DMS153 (cell line): ENCODE measurements around the gene RGS11.

Experiments used
- DNase-seq: peaks from one replicate; lab custom pipeline; 2025; lab: John Stamatoyannopoulos, UW

RGS11 gene

DNA sequence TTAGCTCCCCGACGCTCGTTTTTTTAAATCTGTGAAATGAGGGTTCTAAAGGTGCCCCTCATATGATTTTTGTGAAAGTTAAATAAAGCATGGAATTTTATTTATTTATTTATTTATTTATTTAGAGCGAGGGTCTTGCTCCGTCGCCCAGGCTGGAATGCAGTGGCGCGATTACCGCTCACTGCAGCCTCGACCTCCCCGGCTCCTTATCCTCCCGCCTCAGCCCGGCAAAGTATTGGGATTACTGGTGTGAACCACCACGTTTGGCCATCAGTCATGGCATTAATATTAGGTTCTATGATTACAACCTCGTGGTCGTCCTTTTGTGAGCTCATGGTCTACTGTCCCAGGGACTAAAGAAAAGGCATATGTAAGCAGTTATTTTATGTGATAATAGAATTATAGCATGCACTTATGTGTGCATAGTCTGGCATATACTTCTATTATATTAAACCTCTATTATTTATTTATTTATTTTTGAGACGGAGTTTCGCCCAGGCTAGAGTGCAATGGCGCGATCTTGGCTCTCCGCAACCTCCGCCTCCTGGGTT lies 45.9 kb downstream of the RGS11 start:
- DNase-seq, result no peak

DNA sequence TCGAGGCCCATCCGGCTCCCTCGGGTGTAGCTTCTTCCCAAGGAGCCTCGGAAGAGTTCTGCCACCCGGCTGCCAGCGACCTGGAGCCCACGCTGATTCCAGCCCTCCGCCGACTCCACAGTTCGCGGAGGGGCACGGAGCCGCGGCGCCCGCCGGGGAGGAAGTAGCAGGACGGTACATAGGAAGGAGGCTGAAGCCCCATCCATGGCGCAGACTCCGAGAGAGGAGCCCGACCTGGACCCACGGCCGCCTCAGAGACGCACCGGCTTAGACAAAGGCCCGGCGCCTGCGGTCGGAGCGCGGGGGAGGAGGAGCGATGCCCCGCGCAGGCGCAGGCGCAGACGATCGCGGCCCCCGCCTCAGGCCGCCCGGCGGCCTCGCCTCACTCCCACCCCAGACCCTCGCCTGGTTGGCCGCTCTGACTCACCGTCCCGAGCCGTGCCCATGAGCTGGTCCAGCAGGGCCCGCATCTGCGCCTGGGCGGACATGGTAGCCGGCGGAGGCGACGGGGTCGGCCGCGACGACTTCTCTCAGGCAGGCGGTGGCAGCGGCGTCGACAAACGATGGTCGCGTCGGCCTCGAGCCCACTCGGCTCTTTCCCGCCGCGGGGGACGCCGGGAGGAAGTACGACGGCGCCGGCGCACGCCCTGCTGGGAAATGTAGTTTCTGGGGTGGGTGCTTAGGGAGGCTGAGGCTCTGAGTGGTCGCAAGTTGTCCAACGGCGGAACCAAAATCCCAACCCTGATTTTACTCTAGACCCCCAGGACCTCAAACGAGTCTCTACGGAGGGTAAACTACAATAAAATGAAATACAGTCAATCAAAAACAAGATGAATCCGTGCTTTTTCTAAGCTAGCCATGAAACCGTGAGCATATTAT lies 46.7 kb downstream of the RGS11 start, which contains the start of gene LUC7L:
Gene LUC7L, minus strand, starts transcription at position 598 of the 879 bp plus-strand sequence. Its CDS starts 110 bp downstream, at position 488.
- peak; percentile 67 for DNase-seq

DNA sequence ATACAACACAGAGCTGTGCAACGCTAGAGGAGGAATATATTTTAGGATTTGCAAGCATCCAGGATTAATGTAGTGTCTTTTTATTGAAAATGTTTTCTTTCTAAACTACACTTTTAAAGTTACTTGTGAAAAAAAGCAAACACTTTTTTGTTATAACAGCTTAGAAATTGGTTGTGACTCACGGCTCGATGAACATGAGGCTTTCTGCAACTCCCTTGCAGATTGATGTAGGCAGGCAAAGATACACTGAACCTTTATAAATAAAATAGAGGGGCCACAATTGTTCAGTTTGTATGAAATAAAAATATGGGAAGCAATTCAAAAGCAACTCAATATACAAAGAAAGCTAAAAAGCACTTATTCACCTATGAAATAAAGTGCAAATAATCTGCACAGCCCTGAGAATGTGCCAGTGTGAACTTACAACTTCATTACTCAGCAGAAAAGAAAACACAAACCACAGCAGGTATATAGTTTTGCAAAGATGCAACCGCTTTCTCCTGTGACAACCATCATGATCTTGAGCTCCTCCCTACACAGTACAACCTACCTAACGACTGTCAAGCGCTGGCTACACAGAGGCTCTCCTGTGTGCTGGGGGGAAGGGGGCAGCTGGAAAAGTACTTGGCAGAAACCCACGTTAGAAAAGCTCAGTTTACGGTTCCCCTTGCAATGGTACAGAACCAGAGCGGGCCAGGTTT lies 47.4 kb downstream of the RGS11 start:
- DNase-seq, result no peak

DNA sequence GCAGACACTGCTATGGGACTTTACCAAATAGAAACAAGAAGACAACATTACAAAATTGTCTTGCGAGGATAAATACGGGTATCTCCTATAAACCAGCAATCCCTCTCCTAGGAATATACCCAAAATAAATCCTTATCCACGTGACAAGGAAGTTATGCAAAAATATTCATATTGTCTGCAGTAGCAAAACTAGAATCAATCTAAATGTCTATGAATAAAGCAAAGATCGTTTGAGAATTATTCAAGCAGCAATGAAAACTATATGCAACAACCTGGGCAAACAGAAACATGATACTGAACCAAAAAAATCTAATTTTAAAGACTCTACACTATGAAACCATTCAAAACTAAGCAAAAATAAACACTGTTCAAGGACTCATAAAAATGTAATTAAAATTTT lies 55.7 kb downstream of the RGS11 start:
- no peak for DNase-seq
